ENCODE measurements around the gene TNIK. TPM values are rescaled to one million over a fixed set of nuclear protein-coding genes. Genes with fewer than 3 reads are reported as not detected.

TNIK gene
- total and polyA plus RNA-seq, 2 of the 13 experiments (the other 11 are each of a cell fraction or from before 2014, with no cell fraction given) = 0.15 to 0.22 TPM

DNA sequence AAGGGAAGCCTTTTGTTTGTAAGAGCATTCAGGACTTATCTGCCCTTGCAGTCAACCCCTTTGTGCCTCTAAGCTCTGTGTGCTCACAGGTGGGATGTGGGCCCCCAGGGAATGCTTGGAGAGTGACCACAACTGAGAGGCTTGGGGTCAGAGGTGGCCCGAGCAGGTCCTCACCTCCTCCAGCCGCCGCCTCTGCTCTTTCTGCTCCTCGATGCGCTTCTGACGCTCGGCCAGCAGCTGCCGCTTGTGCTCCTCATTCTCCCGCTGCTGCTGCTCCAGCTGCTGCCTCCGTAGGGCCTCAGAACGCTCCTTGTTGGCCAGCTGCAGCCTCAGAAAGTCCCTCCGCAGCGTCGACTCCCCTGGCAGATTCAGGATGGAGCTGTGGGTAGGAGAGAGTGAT lies 302.9 kb downstream of the TNIK start (continued):
- TF ChIP-seq, protein P1, sequence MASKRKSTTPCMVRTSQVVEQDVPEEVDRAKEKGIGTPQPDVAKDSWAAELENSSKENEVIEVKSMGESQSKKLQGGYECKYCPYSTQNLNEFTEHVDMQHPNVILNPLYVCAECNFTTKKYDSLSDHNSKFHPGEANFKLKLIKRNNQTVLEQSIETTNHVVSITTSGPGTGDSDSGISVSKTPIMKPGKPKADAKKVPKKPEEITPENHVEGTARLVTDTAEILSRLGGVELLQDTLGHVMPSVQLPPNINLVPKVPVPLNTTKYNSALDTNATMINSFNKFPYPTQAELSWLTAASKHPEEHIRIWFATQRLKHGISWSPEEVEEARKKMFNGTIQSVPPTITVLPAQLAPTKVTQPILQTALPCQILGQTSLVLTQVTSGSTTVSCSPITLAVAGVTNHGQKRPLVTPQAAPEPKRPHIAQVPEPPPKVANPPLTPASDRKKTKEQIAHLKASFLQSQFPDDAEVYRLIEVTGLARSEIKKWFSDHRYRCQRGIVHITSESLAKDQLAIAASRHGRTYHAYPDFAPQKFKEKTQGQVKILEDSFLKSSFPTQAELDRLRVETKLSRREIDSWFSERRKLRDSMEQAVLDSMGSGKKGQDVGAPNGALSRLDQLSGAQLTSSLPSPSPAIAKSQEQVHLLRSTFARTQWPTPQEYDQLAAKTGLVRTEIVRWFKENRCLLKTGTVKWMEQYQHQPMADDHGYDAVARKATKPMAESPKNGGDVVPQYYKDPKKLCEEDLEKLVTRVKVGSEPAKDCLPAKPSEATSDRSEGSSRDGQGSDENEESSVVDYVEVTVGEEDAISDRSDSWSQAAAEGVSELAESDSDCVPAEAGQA (IDR thresholded peaks at IDR 0.05; ENCODE audit: low read depth) = no peak
- TF ChIP-seq, protein P1 (CRISPR knock-in tag; IDR thresholded peaks at IDR 0.05; ENCODE audit: borderline replicate concordance) = no peak
- TF ChIP-seq ZNF292 (CRISPR knock-in tag; IDR thresholded peaks at IDR 0.05; ENCODE audit: borderline replicate concordance, low read depth) (peak; percentile 99), SP1 (IDR thresholded peaks at IDR 0.05) (no peak), SP1 (CRISPR knock-in tag; IDR thresholded peaks at IDR 0.05) (no peak), ZBTB42 (CRISPR knock-in tag; IDR thresholded peaks at IDR 0.05) (0 out of 2 replicates have a peak, but pooled peaks have one; percentile 62), MAZ (IDR thresholded peaks at IDR 0.05; ENCODE audit: borderline replicate concordance, low read depth, low read length) (no peak), MAZ (CRISPR knock-in tag; IDR thresholded peaks at IDR 0.05; ENCODE audit: low read depth) (no peak), ERF (CRISPR knock-in tag; IDR thresholded peaks at IDR 0.05) (no peak), DR1 (CRISPR knock-in tag; IDR thresholded peaks at IDR 0.05) (no peak), SMAD9 (CRISPR knock-in tag; IDR thresholded peaks at IDR 0.05) (no peak), ZNF891 (CRISPR knock-in tag; IDR thresholded peaks at IDR 0.05) (no peak), FOSL2 (CRISPR knock-in tag; IDR thresholded peaks at IDR 0.05) (peak; percentile 21; the same call in 1 of the 2 replicates), POLR2AphosphoS2 (IDR thresholded peaks at IDR 0.05; ENCODE audit: low read depth, low read length) (no peak), ZNF619 (CRISPR knock-in tag; IDR thresholded peaks at IDR 0.05) (no peak), NFYC (CRISPR knock-in tag; IDR thresholded peaks at IDR 0.05) (no peak), NCOA5 (CRISPR knock-in tag; IDR thresholded peaks at IDR 0.05) (no peak), ZNF235 (CRISPR knock-in tag; IDR thresholded peaks at IDR 0.05; ENCODE audit: borderline replicate concordance) (no peak), TP53 (CRISPR knock-in tag; conservative IDR thresholded peaks at IDR 0.05) (no peak), SRSF9 (IDR thresholded peaks at IDR 0.05; ENCODE audit: borderline replicate concordance, insufficient read depth, low read depth, low read length, poor library complexity, severe bottlenecking) (no peak)
- TF ChIP-seq, protein P2, sequence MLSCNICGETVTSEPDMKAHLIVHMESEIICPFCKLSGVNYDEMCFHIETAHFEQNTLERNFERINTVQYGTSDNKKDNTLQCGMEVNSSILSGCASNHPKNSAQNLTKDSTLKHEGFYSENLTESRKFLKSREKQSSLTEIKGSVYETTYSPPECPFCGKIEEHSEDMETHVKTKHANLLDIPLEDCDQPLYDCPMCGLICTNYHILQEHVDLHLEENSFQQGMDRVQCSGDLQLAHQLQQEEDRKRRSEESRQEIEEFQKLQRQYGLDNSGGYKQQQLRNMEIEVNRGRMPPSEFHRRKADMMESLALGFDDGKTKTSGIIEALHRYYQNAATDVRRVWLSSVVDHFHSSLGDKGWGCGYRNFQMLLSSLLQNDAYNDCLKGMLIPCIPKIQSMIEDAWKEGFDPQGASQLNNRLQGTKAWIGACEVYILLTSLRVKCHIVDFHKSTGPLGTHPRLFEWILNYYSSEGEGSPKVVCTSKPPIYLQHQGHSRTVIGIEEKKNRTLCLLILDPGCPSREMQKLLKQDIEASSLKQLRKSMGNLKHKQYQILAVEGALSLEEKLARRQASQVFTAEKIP (CRISPR knock-in tag; IDR thresholded peaks at IDR 0.05; ENCODE audit: borderline replicate concordance) = no peak
- TF ChIP-seq, protein P3, sequence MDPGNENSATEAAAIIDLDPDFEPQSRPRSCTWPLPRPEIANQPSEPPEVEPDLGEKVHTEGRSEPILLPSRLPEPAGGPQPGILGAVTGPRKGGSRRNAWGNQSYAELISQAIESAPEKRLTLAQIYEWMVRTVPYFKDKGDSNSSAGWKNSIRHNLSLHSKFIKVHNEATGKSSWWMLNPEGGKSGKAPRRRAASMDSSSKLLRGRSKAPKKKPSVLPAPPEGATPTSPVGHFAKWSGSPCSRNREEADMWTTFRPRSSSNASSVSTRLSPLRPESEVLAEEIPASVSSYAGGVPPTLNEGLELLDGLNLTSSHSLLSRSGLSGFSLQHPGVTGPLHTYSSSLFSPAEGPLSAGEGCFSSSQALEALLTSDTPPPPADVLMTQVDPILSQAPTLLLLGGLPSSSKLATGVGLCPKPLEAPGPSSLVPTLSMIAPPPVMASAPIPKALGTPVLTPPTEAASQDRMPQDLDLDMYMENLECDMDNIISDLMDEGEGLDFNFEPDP (CRISPR knock-in tag; conservative IDR thresholded peaks at IDR 0.05) = no peak
- TF ChIP-seq, protein P4, sequence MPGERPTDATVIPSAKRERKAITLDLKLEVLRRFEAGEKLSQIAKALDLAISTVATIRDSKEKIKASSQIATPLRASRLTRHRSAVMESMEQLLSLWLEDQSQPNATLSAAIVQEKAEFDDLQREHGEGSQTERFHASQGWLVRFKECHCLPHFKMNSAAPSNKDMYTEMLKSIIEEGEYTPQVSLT (CRISPR knock-in tag; IDR thresholded peaks at IDR 0.05; ENCODE audit: borderline replicate concordance, low read depth) = no peak

All from HepG2 (cell line).